HepG2 (cell line): Measurements from ENCODE around the gene THADA. TPM values are rescaled to one million over a fixed set of nuclear protein-coding genes. Genes with fewer than 3 reads are reported as not detected.

Experiments
- AFF4 ChIP-seq: sonication (generic); formaldehyde crosslinking; IDR thresholded peaks from 2 replicates; pipeline ENCODE4 v1.4.0; 2020; ENCODE audit warnings: missing genetic modification reagents
- BORCS8-MEF2B ChIP-seq: sonication (generic); formaldehyde crosslinking; IDR thresholded peaks from 2 replicates; pipeline ENCODE4 v1.8.0; 2022; ENCODE audit warnings: mild to moderate bottlenecking, missing genetic modification reagents
- CREM ChIP-seq, 2 experiments: sonication (generic) in 1 of 2; formaldehyde crosslinking in 1 of 2; IDR thresholded peaks; 2 replicates each; pipeline versions ENCODE4 v1.4.0 to v1.6.1; 2016 to 2020; ENCODE audit warnings: antibody characterized with exemption in 1 of 2, mild to moderate bottlenecking in 1 of 2, missing genetic modification reagents in 1 of 2
- DNMT3B ChIP-seq: conservative IDR thresholded peaks from 2 replicates; pipeline ENCODE4 v1.6.1; 2016; ENCODE audit warnings: missing biosample characterization, control low read depth
- NFRKB ChIP-seq: fragments of 450-650 bp; IDR thresholded peaks from 2 replicates; pipeline ENCODE4 v1.6.1; 2017
- SRY ChIP-seq: sonication (generic); formaldehyde crosslinking; IDR thresholded peaks from 2 replicates; pipeline ENCODE4 v1.8.0; 2022; ENCODE audit warnings: mild to moderate bottlenecking, missing genetic modification reagents
- ZBTB49 ChIP-seq: sonication (generic); formaldehyde crosslinking; IDR thresholded peaks from 2 replicates; pipeline ENCODE4 v1.4.0; 2020; ENCODE audit warnings: missing genetic modification reagents, borderline replicate concordance
- ZFP90 ChIP-seq: sonication (generic); formaldehyde crosslinking; IDR thresholded peaks from 2 replicates; pipeline ENCODE4 v1.8.0; 2022; ENCODE audit warnings: missing genetic modification reagents, mild to moderate bottlenecking, inconsistent platforms, borderline replicate concordance
- ZFYVE20 ChIP-seq: sonication (generic); formaldehyde crosslinking; IDR thresholded peaks from 2 replicates; pipeline ENCODE4 v1.8.0; 2023; ENCODE audit warnings: low read depth, mild to moderate bottlenecking, moderate library complexity, missing genetic modification reagents, borderline replicate concordance
- ZNF280B ChIP-seq: sonication (generic); formaldehyde crosslinking; IDR thresholded peaks from 2 replicates; pipeline ENCODE4 v1.5.0; 2020; ENCODE audit warnings: missing genetic modification reagents, mild to moderate bottlenecking, borderline replicate concordance
- ZNF3 ChIP-seq: IDR thresholded peaks from 2 replicates; pipeline ENCODE4 v1.7.0; 2017; ENCODE audit warnings: inconsistent platforms
- ZNF446 ChIP-seq: sonication (generic); formaldehyde crosslinking; IDR thresholded peaks from 2 replicates; pipeline ENCODE4 v1.5.0; 2020; ENCODE audit warnings: mild to moderate bottlenecking, missing genetic modification reagents
- ZSCAN29 ChIP-seq: sonication (generic); formaldehyde crosslinking; conservative IDR thresholded peaks from 2 replicates; pipeline ENCODE4 v1.4.0; 2020; ENCODE audit warnings: mild to moderate bottlenecking, missing genetic modification reagents
- polyA plus RNA-seq, 8 experiments: library from polyadenylated mRNA; depleted of rRNA in 3 of 8; stranded (reverse) in 7 of 8; unstranded in 1 of 8; fragments of >200 nt; fragmentation: Illumina TruSeq in 4 of 8; extraction: Trizol in 4 of 8; gene quantifications; 2 replicates each; pipeline versions ENCODE4 v1.2.1 to v1.2.3, GENCODE V29; 2011 to 2016; ENCODE audit warnings: low read depth in 4 of 8, missing spikeins in 1 of 8, mixed read lengths in 1 of 8; ENCODE audit not compliant: insufficient read depth in 1 of 8
- total RNA-seq, 5 experiments: library from RNA; depleted of rRNA; stranded (reverse); fragments of >200 nt; fragmentation: Illumina TruSeq; extraction: Trizol; gene quantifications; 2 replicates each; pipeline ENCODE4 v1.2.3, GENCODE V29; 2016; ENCODE audit warnings: low read depth in 1 of 5
- TF ChIP-seq, protein P1 (sequence below), 2 experiments: sonication (generic) in 1 of 2; formaldehyde crosslinking in 1 of 2; IDR thresholded peaks; 2 replicates each; pipeline versions ENCODE4 v1.6.1 to v1.9.0; 2014 to 2022; ENCODE audit warnings: antibody characterized with exemption in 1 of 2, borderline replicate concordance in 1 of 2, inconsistent platforms in 1 of 2, low read depth in 1 of 2, missing genetic modification reagents in 1 of 2

The THADA gene
- total and polyA plus RNA-seq, 2 of the 13 experiments (the other 11 are each of a cell fraction or from before 2014, with no cell fraction given), result 12.7 to 21.7 TPM

GRCh38 chr2:43637030-43637803, 41.4 kb upstream of the THADA start, which contains the start of gene PLEKHH2 (continued):
- TF ChIP-seq, protein P1, sequence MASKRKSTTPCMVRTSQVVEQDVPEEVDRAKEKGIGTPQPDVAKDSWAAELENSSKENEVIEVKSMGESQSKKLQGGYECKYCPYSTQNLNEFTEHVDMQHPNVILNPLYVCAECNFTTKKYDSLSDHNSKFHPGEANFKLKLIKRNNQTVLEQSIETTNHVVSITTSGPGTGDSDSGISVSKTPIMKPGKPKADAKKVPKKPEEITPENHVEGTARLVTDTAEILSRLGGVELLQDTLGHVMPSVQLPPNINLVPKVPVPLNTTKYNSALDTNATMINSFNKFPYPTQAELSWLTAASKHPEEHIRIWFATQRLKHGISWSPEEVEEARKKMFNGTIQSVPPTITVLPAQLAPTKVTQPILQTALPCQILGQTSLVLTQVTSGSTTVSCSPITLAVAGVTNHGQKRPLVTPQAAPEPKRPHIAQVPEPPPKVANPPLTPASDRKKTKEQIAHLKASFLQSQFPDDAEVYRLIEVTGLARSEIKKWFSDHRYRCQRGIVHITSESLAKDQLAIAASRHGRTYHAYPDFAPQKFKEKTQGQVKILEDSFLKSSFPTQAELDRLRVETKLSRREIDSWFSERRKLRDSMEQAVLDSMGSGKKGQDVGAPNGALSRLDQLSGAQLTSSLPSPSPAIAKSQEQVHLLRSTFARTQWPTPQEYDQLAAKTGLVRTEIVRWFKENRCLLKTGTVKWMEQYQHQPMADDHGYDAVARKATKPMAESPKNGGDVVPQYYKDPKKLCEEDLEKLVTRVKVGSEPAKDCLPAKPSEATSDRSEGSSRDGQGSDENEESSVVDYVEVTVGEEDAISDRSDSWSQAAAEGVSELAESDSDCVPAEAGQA (IDR thresholded peaks at IDR 0.05; ENCODE audit: low read depth), result no peak
- TF ChIP-seq, protein P1 (CRISPR knock-in tag; IDR thresholded peaks at IDR 0.05; ENCODE audit: borderline replicate concordance), result no peak; the same call in 1 of the 2 replicates
- TF ChIP-seq DNMT3B (CRISPR knock-in tag) (no peak), BORCS8-MEF2B (no peak; the same call in 1 of the 2 replicates), CREM (IDR thresholded peaks at IDR 0.05) (peak; percentile 67), CREM (CRISPR knock-in tag; IDR thresholded peaks at IDR 0.05) (no peak), ZSCAN29 (CRISPR knock-in tag) (no peak), ZNF3 (CRISPR knock-in tag) (no peak), ZFP90 (CRISPR knock-in tag) (peak; percentile 75; the same call in 1 of the 2 replicates), AFF4 (CRISPR knock-in tag) (no peak), ZBTB49 (CRISPR knock-in tag) (no peak), SRY (CRISPR knock-in tag) (no peak; the same call in 1 of the 2 replicates), NFRKB (no peak), ZNF280B (CRISPR knock-in tag) (0 out of 2 replicates have a peak, but pooled peaks have one; percentile 44), ZNF446 (CRISPR knock-in tag) (0 out of 2 replicates have a peak, but pooled peaks have one; percentile 32), ZFYVE20 (CRISPR knock-in tag) (no peak)
